NT2/D1 (cell line): ENCODE data around the gene RMRP.
"Not testable (repeated sequence)": the region's sequence is repeated elsewhere in the genome, so short reads cannot be mapped to it uniquely, and the experiment has no call there.

Experiments used
- SUZ12 ChIP-seq: IDR thresholded peaks from 2 replicates; pipeline ENCODE4 v1.6.1; 2011; ENCODE audit not compliant: insufficient read length, insufficient read depth; ENCODE audit errors: extremely low read depth
- YY1 ChIP-seq: IDR thresholded peaks from 2 replicates; pipeline ENCODE4 v1.6.1; 2011; ENCODE audit not compliant: insufficient read length, insufficient read depth
- ZNF274 ChIP-seq: IDR thresholded peaks from 2 replicates; pipeline ENCODE4 v1.6.1; 2011; ENCODE audit warnings: mild to moderate bottlenecking, low read depth, low read length

GRCh38 chr9:35637427-35637955 lies 20.3 kb downstream of the RMRP start:
- TF ChIP-seq YY1, ZNF274, SUZ12: not testable (repeated sequence)
